ENCODE data around the gene KCMF1. TPM values are rescaled to one million over a fixed set of nuclear protein-coding genes. Genes with fewer than 3 reads are reported as not detected.

KCMF1 gene
- total and polyA plus RNA-seq, 2 of the 13 experiments (the other 11 are each of a cell fraction or from before 2014, with no cell fraction given), result 62.1 to 116 TPM

DNA sequence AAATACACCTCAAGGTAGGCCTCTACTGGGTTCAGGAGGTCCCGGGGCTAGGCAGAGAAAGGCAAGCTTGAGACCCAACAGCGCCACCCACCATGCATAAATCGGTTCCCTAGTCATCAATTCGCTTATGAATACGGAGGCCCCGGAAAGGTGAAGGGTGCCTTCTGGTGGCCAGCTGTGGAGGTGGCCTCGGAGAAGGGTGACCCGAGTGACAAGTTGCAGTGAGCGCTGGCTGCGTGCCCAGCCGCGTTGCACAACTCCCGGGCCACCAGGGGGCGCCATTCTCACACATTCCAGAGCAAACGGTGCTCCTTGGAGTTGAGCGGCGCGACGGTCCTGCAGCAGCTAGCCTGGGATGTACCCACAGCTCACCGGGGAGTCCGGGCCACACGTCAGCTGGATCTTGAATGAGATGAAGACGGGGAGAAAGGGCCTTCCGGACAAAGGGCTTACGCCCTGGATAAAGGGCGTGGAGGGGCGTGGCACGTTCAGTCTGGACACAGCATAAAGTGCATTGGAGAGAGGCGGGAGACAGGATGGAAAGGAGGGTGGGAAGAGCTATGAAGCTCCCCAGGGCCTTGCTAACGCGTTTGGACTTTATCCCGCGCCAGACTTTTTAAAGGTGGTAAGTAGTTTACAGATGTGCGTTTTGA lies 45.1 kb upstream of the KCMF1 start (continued):
- 0 out of 2 replicates have a peak, but pooled peaks have one; percentile 47 for TF ChIP-seq ZNF550 (CRISPR knock-in tag; IDR thresholded peaks at IDR 0.05; ENCODE audit: borderline replicate concordance)
- TF ChIP-seq ZNF644 (CRISPR knock-in tag; IDR thresholded peaks at IDR 0.05; ENCODE audit: low read depth), result peak; percentile 65; the same call in 1 of the 2 replicates
- no peak for TF ChIP-seq PAF1 (CRISPR knock-in tag; IDR thresholded peaks at IDR 0.05)
- no peak for TF ChIP-seq SP2 (CRISPR knock-in tag; IDR thresholded peaks at IDR 0.05)
- no peak for TF ChIP-seq NFE2 (CRISPR knock-in tag; IDR thresholded peaks at IDR 0.05)
- no peak for TF ChIP-seq ZNF432 (CRISPR knock-in tag; IDR thresholded peaks at IDR 0.05; ENCODE audit: borderline replicate concordance)
- TF ChIP-seq, protein P1, sequence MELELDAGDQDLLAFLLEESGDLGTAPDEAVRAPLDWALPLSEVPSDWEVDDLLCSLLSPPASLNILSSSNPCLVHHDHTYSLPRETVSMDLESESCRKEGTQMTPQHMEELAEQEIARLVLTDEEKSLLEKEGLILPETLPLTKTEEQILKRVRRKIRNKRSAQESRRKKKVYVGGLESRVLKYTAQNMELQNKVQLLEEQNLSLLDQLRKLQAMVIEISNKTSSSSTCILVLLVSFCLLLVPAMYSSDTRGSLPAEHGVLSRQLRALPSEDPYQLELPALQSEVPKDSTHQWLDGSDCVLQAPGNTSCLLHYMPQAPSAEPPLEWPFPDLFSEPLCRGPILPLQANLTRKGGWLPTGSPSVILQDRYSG (CRISPR knock-in tag; IDR thresholded peaks at IDR 0.05), result no peak
- no peak for TF ChIP-seq KAT2B (IDR thresholded peaks at IDR 0.05; ENCODE audit: borderline replicate concordance, low read depth, low read length)
- TF ChIP-seq SAP130 (CRISPR knock-in tag; IDR thresholded peaks at IDR 0.05; ENCODE audit: low read depth), result peak; percentile 95
- TF ChIP-seq TAF1 (CRISPR knock-in tag; IDR thresholded peaks at IDR 0.05), result peak; percentile 50; the same call in 1 of the 2 replicates
- TF ChIP-seq, protein P2, sequence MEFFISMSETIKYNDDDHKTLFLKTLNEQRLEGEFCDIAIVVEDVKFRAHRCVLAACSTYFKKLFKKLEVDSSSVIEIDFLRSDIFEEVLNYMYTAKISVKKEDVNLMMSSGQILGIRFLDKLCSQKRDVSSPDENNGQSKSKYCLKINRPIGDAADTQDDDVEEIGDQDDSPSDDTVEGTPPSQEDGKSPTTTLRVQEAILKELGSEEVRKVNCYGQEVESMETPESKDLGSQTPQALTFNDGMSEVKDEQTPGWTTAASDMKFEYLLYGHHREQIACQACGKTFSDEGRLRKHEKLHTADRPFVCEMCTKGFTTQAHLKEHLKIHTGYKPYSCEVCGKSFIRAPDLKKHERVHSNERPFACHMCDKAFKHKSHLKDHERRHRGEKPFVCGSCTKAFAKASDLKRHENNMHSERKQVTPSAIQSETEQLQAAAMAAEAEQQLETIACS (CRISPR knock-in tag; IDR thresholded peaks at IDR 0.05), result no peak
- no peak for TF ChIP-seq HOXA9 (CRISPR knock-in tag; IDR thresholded peaks at IDR 0.05; ENCODE audit: borderline replicate concordance)
- TF ChIP-seq, protein P3, sequence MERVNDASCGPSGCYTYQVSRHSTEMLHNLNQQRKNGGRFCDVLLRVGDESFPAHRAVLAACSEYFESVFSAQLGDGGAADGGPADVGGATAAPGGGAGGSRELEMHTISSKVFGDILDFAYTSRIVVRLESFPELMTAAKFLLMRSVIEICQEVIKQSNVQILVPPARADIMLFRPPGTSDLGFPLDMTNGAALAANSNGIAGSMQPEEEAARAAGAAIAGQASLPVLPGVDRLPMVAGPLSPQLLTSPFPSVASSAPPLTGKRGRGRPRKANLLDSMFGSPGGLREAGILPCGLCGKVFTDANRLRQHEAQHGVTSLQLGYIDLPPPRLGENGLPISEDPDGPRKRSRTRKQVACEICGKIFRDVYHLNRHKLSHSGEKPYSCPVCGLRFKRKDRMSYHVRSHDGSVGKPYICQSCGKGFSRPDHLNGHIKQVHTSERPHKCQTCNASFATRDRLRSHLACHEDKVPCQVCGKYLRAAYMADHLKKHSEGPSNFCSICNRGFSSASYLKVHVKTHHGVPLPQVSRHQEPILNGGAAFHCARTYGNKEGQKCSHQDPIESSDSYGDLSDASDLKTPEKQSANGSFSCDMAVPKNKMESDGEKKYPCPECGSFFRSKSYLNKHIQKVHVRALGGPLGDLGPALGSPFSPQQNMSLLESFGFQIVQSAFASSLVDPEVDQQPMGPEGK (CRISPR knock-in tag; IDR thresholded peaks at IDR 0.05), result peak; percentile 70
- no peak for TF ChIP-seq ZNF260 (CRISPR knock-in tag; IDR thresholded peaks at IDR 0.05; ENCODE audit: borderline replicate concordance, low read depth)
- TF ChIP-seq, protein P4, sequence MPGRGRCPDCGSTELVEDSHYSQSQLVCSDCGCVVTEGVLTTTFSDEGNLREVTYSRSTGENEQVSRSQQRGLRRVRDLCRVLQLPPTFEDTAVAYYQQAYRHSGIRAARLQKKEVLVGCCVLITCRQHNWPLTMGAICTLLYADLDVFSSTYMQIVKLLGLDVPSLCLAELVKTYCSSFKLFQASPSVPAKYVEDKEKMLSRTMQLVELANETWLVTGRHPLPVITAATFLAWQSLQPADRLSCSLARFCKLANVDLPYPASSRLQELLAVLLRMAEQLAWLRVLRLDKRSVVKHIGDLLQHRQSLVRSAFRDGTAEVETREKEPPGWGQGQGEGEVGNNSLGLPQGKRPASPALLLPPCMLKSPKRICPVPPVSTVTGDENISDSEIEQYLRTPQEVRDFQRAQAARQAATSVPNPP (CRISPR knock-in tag; IDR thresholded peaks at IDR 0.05), result peak; percentile 77
- TF ChIP-seq HNRNPUL1 (IDR thresholded peaks at IDR 0.05; ENCODE audit: low read depth, low read length), result no peak
- peak; percentile 90 for TF ChIP-seq KAT7 (CRISPR knock-in tag; IDR thresholded peaks at IDR 0.05; ENCODE audit: borderline replicate concordance)
- TF ChIP-seq NR3C1 (CRISPR knock-in tag; IDR thresholded peaks at IDR 0.05), result no peak
- TF ChIP-seq, protein P5, sequence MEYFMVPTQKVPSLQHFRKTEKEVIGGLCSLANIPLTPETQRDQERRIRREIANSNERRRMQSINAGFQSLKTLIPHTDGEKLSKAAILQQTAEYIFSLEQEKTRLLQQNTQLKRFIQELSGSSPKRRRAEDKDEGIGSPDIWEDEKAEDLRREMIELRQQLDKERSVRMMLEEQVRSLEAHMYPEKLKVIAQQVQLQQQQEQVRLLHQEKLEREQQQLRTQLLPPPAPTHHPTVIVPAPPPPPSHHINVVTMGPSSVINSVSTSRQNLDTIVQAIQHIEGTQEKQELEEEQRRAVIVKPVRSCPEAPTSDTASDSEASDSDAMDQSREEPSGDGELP (IDR thresholded peaks at IDR 0.05; ENCODE audit: borderline replicate concordance, low read depth), result peak; percentile 78
- TF ChIP-seq, protein P6, sequence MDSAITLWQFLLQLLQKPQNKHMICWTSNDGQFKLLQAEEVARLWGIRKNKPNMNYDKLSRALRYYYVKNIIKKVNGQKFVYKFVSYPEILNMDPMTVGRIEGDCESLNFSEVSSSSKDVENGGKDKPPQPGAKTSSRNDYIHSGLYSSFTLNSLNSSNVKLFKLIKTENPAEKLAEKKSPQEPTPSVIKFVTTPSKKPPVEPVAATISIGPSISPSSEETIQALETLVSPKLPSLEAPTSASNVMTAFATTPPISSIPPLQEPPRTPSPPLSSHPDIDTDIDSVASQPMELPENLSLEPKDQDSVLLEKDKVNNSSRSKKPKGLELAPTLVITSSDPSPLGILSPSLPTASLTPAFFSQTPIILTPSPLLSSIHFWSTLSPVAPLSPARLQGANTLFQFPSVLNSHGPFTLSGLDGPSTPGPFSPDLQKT (CRISPR knock-in tag; IDR thresholded peaks at IDR 0.05; ENCODE audit: borderline replicate concordance), result no peak
- peak; percentile 87 for TF ChIP-seq KMT2A (CRISPR knock-in tag; IDR thresholded peaks at IDR 0.05)
- TF ChIP-seq ERF (CRISPR knock-in tag; IDR thresholded peaks at IDR 0.05), result peak; percentile 95
- TF ChIP-seq ZMYM4 (CRISPR knock-in tag; IDR thresholded peaks at IDR 0.05), result peak; percentile 99
- peak; percentile 63 for TF ChIP-seq ZNF629 (CRISPR knock-in tag; conservative IDR thresholded peaks at IDR 0.05)
